ENCODE data around the gene ARSG.
"Not testable (repeated sequence)": the region's sequence is repeated elsewhere in the genome, so short reads cannot be mapped to it uniquely, and the experiment has no call there.

Gene ARSG

GRCh38 chr17:68277807-68278206 lies 13.5 kb upstream of the ARSG start:
- no peak for DNase-seq (ENCODE audit: low read depth in 2 of 2)

DNA sequence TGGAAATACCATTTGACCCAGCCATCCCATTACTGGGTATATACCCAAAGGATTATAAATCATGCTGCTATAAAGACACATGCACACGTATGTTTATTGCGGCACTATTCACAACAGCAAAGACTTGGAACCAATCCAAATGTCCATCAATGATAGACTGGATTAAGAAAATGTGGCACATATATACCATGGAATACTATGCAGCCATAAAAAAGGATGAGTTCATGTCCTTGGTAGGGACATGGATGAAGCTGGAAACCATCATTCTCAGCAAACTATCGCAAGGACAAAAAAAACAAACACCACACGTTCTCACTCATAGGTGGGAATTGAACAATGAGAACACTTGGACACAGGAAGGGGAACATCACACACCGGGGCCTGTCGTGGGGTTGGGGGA lies 9.3 kb upstream of the ARSG start:
- not testable (repeated sequence) for DNase-seq (ENCODE audit: low read depth in 2 of 2)

DNA sequence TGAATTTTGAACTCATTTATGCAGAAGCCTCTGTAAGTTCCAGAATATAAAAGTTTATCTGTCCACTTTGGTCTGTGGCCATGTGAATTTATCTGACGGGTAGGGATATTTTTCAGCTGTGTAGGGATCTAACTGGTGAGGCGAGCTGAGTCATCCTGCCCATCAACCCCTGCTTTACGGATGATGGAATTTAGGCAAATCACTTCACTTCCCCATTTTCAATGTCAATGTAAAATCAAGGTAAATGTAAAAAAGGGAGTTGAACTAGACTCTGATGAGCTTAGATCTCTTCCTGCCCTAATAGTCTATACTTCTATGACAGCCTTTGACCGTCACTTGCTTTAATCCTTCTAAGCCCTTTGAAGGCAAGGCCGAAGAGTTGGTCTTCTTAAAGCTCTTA lies 2.9 kb upstream of the ARSG start:
- DNase-seq (ENCODE audit: low read depth in 2 of 2), result no peak

- no peak for DNase-seq (ENCODE audit: low read depth in 2 of 2)
Measured at GRCh38 chr17:68288804-68289203, 2.5 kb upstream of the ARSG start.

DNA sequence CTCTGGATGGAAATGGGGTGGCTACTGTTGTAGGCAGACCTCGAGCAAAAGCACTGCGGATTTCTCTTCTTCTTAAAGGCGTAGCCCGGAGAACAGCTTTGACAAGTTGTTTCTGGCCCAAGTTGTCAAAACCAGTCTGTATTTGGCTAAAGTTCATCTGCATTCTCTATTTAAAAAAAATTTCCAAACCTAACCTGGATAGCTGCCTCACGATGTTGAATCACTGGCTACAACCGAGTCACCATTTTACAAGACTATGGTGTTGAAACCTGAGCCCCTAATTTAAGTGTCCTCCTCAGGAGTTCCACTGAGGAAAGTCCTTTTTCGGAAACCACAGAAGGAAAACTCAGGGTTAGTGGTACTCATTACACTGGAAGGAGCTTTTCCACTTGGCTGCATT lies 1.8 kb upstream of the ARSG start:
- no peak for DNase-seq (ENCODE audit: low read depth in 2 of 2)

DNA sequence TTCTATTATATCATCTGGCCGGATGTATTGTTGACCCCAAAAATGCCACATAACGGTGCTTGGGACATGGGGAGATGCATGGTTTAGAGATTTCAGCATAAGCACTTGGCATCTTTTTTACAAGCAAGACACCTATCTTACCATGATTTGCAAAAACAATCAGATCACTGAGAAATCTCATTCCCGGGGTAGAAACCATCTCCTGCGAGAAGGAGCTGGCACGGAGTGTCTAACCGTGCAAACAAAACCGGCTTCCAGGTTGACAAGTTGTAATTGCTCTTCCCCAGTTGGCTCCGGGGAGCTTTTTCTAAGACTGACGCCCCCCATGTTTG lies 1.4 kb upstream of the ARSG start:
- no peak for DNase-seq (ENCODE audit: low read depth in 2 of 2)

DNA sequence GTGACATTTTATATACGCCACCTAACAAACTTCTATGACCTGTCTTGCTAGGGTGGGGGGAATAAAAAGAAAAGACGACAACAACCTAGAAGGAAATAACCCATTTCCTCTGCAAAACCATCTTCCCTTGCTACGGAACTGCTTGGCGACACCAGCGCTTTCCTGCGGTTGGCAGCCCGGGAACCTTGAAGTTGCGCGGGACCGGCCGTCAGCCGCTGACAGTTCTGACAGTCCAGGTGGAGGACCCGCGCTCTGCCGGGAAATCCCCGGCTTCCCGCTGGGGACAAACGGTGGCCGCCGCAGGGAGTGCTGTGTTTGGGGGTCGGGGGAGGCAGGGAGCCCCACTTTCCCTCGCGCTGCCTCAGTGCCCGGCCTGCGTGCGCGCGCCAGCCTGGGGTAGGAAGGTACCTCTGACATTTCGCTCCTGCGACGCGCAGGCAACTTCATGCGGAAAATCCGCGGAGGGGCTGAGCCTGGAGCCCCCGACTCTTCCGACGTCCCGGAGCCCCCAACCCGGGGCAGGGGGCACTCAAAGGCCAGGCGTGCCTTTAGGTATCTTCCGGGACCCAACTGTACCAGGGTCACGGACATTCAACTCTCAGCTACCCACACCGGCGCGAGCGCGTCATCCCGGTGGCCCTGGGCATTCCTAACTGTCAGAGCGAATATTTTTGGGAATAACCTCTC lies 884 bp upstream of the ARSG start:
- peak; percentile 33 to 37 for DNase-seq (ENCODE audit: low read depth in 2 of 2)

- peak; percentile 84 to 88 for DNase-seq (ENCODE audit: low read depth in 2 of 2)
Measured at GRCh38 chr17:68291836-68292688, 767 bp downstream of the ARSG start.

GRCh38 chr17:68292689-68293040 lies 1.4 kb downstream of the ARSG start:
- no peak for DNase-seq (ENCODE audit: low read depth in 2 of 2)

GRCh38 chr17:68293490-68294195 lies 2.3 kb downstream of the ARSG start:
- no peak for DNase-seq (ENCODE audit: low read depth in 2 of 2)

GRCh38 chr17:68294196-68294555 lies 2.9 kb downstream of the ARSG start:
- DNase-seq (ENCODE audit: low read depth in 2 of 2), result no peak

DNA sequence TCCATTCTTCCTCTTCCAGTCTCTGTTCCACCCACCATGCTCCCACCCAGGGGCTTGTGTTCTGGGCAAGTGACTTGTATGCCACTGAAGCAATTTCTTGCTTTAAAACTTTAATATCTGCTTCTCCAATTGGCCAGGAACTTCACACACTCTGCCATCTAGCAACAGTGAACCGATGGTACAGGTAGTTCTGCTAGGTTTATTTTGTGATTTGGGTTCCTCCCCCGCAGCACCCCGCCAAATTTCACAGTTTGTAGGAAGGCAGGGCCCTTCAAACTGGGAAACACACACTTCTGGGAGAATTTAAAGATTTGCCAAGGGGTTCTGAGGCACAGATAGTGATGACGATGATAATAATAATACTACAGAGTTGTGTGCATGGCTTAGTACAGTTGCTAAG lies 3.3 kb downstream of the ARSG start:
- DNase-seq (ENCODE audit: low read depth in 2 of 2), result no peak

- DNase-seq (ENCODE audit: low read depth in 2 of 2), result no peak
Measured at GRCh38 chr17:68295086-68295485, 3.8 kb downstream of the ARSG start.

DNA sequence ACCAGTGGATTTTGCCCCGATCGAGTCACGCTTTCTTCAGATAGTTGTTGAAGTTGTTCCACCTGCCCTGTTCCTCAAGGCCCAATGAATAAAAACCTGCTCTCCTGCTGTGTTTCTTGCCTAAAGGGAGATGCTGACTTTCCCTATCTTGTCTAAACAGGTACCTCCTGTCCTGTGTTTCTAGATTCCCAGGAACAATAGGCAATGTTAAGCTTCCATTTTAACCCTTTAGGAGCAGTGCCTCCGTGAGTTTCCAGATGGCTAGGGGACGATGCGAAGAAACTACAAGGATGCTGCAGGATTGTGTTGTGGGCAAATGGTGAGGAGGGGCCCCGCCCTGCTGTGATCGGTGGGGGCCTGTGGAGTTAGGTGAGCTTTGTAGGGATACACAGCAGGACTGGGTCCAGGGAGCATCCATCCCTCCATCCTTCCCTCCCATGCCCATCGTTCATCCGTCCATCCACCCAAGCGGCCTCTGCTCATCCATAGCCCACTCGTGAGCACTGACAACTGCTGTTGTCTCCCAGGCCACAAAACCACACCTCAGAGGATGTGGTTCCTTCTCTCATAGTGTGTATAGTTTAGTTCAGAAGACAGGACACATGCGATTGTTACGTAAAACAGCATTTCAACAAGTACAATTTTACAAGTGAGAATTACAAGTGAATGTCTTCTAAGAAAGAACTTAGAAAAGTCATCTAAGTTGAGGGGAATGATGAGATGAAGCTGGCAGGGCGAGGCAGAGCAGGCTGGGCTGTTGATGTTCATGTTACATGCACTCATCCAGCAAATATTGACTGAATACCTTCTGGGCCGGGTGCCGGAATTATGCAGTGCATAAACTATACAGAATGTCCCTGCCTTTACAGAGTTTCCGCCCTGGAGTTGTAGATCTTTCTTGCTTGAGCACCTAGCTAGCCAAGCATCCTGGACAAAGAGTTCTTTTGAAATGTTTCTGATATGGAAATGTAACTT lies 5.2 kb downstream of the ARSG start:
- peak; percentile 15 to 43 for DNase-seq (ENCODE audit: low read depth in 2 of 2)

GRCh38 chr17:68297195-68297594 lies 5.9 kb downstream of the ARSG start:
- DNase-seq (ENCODE audit: low read depth in 2 of 2), result no peak

GRCh38 chr17:68298601-68299000 lies 7.3 kb downstream of the ARSG start:
- no peak for DNase-seq (ENCODE audit: low read depth in 2 of 2)

GRCh38 chr17:68299817-68300216 lies 8.5 kb downstream of the ARSG start:
- DNase-seq (ENCODE audit: low read depth in 2 of 2), result no peak

DNA sequence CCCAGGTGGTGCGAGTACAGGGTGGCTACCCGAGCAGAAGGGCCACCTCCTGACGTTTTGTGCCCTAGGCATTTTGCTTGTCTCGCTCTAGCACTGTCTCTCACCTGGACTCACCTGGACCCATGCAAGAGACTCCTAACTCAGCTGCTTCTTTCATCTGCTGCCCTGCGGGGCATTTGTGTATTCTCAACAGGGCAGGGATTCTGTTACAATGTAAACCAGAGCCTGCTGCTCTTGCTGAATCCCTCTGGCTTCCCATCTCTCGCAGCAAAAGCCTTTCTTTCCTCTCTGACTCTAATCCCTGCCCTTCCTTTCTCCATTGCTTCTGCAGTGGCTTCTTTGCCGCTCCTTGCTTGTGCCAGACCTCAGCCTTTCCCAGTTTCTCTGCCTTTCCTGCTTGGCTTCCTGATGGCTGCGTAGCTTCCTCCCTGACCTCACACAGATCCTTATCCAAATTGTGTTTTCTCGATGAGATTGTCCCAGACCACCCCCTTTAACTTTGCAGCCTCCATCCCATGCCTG lies 10.2 kb downstream of the ARSG start:
- no peak for DNase-seq (ENCODE audit: low read depth in 2 of 2)

DNA sequence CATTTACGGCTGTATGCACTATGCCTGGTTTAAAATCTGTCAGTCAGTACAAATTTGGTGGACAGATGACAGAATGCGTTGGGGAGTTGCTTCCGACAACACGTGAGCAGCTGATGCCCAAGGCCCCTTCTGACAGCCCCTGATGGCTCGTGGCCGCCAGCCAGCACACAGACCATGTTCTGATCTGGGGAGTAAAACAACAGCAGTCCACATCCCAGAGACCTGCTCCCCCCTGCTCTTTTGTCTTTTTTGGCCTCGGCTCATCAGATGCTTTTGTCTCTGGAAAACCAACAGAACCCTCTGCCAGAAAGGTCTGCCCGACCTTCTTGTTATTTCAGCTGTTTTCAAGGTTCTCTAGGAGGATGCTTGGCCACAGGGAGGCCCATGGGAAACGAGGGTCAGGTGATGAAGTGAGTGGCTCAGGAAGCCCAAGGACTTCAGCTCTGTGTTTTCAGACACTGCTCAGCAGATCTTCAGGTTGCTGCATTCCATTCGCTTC lies 10.8 kb downstream of the ARSG start:
- DNase-seq (ENCODE audit: low read depth in 2 of 2), result no peak

- no peak for DNase-seq (ENCODE audit: low read depth in 2 of 2)
Measured at GRCh38 chr17:68302666-68303065, 11.4 kb downstream of the ARSG start.

- DNase-seq (ENCODE audit: low read depth in 2 of 2), result no peak
Measured at GRCh38 chr17:68304706-68305105, 13.4 kb downstream of the ARSG start.

All from activated CD8-positive, alpha-beta memory T cell treated with anti-CD3 and anti-CD28 coated beads for 4 hours (primary cell).